ENCODE measurements around the gene HACL1. TPM values are rescaled to one million over a fixed set of nuclear protein-coding genes. Genes with fewer than 3 reads are reported as not detected.

Gene HACL1
- total and polyA plus RNA-seq, 2 donors from 2014 or later: 25.3 to 27.1 TPM

DNA sequence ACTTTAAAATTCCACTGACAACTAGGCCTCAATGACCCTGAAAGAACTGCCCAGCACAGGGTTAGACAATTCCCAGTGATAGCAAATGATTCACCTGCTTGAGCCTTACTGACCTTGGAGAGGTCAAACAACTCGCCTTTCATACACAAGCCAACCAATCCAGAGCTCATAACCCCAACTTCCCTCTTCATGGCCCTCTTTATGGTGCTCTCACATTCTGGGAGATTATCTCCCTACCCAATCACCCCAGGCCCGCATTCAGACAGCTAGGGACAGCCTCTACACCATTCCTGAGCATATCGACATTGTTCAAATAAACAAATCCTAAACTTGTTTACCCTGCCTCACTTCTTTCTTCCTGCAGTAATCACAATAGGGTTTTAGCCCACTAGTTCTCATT is 47.6 kb downstream of the HACL1 start:
- Histone ChIP-seq H3K36me3 (ENCODE audit: control insufficient read depth in 2 of 3, insufficient read depth in 3 of 3, low read length in 3 of 3) (no peaks in the 10 kb centered on the region), H3K27me3 (ENCODE audit: control insufficient read depth, insufficient read depth, low read length) (no peaks in the 10 kb centered on the region), H3K9ac (ENCODE audit: low read length in 3 of 3) (no peak overlapping the region), H3K9me3 (ENCODE audit: control insufficient read depth in 2 of 3, insufficient read depth in 1 of 3, low read length in 3 of 3) (no peaks in the 10 kb centered on the region), H3K27ac (ENCODE audit: low read depth in 2 of 2, low read length in 2 of 2) (no peak overlapping the region), H3K4me1 (ENCODE audit: control insufficient read depth in 2 of 3, insufficient read depth in 2 of 3, low read depth in 1 of 3, low read length in 3 of 3) (peaks cover 0 to 8% (median 0%) of the 10 kb centered on the region in 3 donors), H3K4me3 (ENCODE audit: low read length in 3 of 3) (no peak overlapping the region)
- FAIRE-seq: no peak
- TF ChIP-seq, protein P1, sequence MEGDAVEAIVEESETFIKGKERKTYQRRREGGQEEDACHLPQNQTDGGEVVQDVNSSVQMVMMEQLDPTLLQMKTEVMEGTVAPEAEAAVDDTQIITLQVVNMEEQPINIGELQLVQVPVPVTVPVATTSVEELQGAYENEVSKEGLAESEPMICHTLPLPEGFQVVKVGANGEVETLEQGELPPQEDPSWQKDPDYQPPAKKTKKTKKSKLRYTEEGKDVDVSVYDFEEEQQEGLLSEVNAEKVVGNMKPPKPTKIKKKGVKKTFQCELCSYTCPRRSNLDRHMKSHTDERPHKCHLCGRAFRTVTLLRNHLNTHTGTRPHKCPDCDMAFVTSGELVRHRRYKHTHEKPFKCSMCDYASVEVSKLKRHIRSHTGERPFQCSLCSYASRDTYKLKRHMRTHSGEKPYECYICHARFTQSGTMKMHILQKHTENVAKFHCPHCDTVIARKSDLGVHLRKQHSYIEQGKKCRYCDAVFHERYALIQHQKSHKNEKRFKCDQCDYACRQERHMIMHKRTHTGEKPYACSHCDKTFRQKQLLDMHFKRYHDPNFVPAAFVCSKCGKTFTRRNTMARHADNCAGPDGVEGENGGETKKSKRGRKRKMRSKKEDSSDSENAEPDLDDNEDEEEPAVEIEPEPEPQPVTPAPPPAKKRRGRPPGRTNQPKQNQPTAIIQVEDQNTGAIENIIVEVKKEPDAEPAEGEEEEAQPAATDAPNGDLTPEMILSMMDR (IDR thresholded peaks at IDR 0.05; ENCODE audit: borderline replicate concordance, extremely low read depth, insufficient read depth): no peak
- intact Hi-C loops (cut with DNase I): no loop called here
- no peak for DNase-seq

DNA sequence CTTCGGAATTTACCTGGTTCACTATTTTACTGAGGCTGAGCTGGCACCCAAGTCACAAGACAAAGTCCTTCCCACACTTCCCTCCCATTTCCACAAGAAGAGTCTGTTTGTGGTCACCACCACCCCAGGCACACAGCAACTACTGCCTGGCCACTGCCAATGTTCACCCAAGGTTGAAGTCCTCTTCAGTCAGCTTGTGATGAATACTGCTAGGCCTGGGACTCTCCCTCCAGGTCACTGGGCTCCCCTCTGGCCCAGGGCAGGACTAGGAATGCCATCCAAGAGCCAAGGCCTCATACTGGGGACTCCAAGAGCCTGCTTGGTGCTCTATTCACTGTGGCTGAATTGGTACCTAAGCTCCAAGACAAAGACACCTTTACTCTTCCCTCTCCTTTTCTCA is 49.5 kb downstream of the HACL1 start:
- H3K9ac ChIP-seq (ENCODE audit: low read length in 3 of 3): no peak overlapping the region
- no peak for DNase-seq
- intact Hi-C loops (cut with DNase I): no loop called here
- no peak for FAIRE-seq
- no peak overlapping the region for H3K27ac ChIP-seq (ENCODE audit: low read depth in 2 of 2, low read length in 2 of 2)
- H3K4me1 ChIP-seq (ENCODE audit: control insufficient read depth in 2 of 3, insufficient read depth in 2 of 3, low read depth in 1 of 3, low read length in 3 of 3): peaks cover 0 to 8% (median 0%) of the 10 kb centered on the region in 3 donors
- TF ChIP-seq, protein P1 (IDR thresholded peaks at IDR 0.05; ENCODE audit: borderline replicate concordance, extremely low read depth, insufficient read depth): no peak
- no peaks in the 10 kb centered on the region for H3K27me3 ChIP-seq (ENCODE audit: control insufficient read depth, insufficient read depth, low read length)
- no peak overlapping the region for H3K4me3 ChIP-seq (ENCODE audit: low read length in 3 of 3)
- H3K9me3 ChIP-seq (ENCODE audit: control insufficient read depth in 2 of 3, insufficient read depth in 1 of 3, low read length in 3 of 3): no peaks in the 10 kb centered on the region
- H3K36me3 ChIP-seq (ENCODE audit: control insufficient read depth in 2 of 3, insufficient read depth in 3 of 3, low read length in 3 of 3): no peaks in the 10 kb centered on the region

DNA sequence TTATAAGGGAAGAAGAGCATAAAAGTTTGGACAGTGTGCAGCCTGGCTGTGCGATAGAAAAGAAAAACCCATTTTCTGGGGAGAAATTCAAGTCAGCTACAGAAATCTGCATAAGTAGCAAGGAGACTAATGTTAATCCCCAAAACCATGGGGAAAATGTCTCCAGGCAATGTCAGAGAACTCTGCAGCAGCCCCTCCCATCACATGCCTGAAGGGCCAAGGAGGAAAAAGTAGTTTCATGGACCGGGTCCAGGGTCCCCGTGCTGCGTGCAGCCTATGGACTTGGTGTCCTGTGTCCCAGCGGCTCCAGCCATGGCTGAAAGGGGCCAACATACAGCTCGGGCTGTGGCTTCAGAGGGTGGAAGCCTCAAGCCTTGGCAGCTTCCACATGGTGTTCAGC is 51.5 kb downstream of the HACL1 start:
- no peak for DNase-seq
- H3K27ac ChIP-seq (ENCODE audit: low read depth in 2 of 2, low read length in 2 of 2): no peak overlapping the region
- peaks cover 0 to 8% (median 0%) of the 10 kb centered on the region in 3 donors for H3K4me1 ChIP-seq (ENCODE audit: control insufficient read depth in 2 of 3, insufficient read depth in 2 of 3, low read depth in 1 of 3, low read length in 3 of 3)
- no peak for FAIRE-seq
- no peaks in the 10 kb centered on the region for H3K36me3 ChIP-seq (ENCODE audit: control insufficient read depth in 2 of 3, insufficient read depth in 3 of 3, low read length in 3 of 3)
- no peak overlapping the region for H3K4me3 ChIP-seq (ENCODE audit: low read length in 3 of 3)
- H3K9ac ChIP-seq (ENCODE audit: low read length in 3 of 3): no peak overlapping the region
- intact Hi-C loops (cut with DNase I): no loop called here
- H3K27me3 ChIP-seq (ENCODE audit: control insufficient read depth, insufficient read depth, low read length): no peaks in the 10 kb centered on the region
- H3K9me3 ChIP-seq (ENCODE audit: control insufficient read depth in 2 of 3, insufficient read depth in 1 of 3, low read length in 3 of 3): no peaks in the 10 kb centered on the region
- TF ChIP-seq, protein P1 (IDR thresholded peaks at IDR 0.05; ENCODE audit: borderline replicate concordance, extremely low read depth, insufficient read depth): no peak

DNA sequence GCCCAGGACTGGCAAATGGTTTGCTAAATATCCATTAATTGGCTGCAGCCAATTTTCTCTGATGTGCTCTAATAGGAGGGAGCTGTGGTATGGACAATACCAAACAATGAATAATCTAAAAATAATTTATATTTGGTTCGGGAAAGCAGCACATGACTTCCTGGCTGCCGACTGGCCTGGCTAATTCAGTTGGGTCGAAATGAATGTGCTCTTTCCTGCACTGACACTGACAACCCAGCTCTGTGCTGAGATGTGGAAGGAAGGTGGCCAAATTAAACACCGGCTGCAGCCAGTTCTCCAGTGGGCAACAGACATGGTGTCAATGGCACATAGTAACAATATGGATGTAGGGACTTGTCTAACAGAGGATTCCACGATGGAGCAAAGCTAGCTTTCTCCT is 58.8 kb downstream of the HACL1 start:
- intact Hi-C loops (cut with DNase I): no loop called here
- no peak for DNase-seq
- peaks cover 0 to 3% (median 0%) of the 10 kb centered on the region in 3 donors for H3K4me1 ChIP-seq (ENCODE audit: control insufficient read depth in 2 of 3, insufficient read depth in 2 of 3, low read depth in 1 of 3, low read length in 3 of 3)
- no peaks in the 10 kb centered on the region for H3K27me3 ChIP-seq (ENCODE audit: control insufficient read depth, insufficient read depth, low read length)
- no peak overlapping the region for H3K27ac ChIP-seq (ENCODE audit: low read depth in 2 of 2, low read length in 2 of 2)
- no peak for FAIRE-seq
- no peaks in the 10 kb centered on the region for H3K36me3 ChIP-seq (ENCODE audit: control insufficient read depth in 2 of 3, insufficient read depth in 3 of 3, low read length in 3 of 3)
- TF ChIP-seq, protein P1 (IDR thresholded peaks at IDR 0.05; ENCODE audit: borderline replicate concordance, extremely low read depth, insufficient read depth): no peak
- no peak overlapping the region for H3K4me3 ChIP-seq (ENCODE audit: low read length in 3 of 3)
- no peaks in the 10 kb centered on the region for H3K9me3 ChIP-seq (ENCODE audit: control insufficient read depth in 2 of 3, insufficient read depth in 1 of 3, low read length in 3 of 3)
- H3K9ac ChIP-seq (ENCODE audit: low read length in 3 of 3): no peak overlapping the region
